Measurements from ENCODE around the gene CHST4.

The CHST4 gene

DNA sequence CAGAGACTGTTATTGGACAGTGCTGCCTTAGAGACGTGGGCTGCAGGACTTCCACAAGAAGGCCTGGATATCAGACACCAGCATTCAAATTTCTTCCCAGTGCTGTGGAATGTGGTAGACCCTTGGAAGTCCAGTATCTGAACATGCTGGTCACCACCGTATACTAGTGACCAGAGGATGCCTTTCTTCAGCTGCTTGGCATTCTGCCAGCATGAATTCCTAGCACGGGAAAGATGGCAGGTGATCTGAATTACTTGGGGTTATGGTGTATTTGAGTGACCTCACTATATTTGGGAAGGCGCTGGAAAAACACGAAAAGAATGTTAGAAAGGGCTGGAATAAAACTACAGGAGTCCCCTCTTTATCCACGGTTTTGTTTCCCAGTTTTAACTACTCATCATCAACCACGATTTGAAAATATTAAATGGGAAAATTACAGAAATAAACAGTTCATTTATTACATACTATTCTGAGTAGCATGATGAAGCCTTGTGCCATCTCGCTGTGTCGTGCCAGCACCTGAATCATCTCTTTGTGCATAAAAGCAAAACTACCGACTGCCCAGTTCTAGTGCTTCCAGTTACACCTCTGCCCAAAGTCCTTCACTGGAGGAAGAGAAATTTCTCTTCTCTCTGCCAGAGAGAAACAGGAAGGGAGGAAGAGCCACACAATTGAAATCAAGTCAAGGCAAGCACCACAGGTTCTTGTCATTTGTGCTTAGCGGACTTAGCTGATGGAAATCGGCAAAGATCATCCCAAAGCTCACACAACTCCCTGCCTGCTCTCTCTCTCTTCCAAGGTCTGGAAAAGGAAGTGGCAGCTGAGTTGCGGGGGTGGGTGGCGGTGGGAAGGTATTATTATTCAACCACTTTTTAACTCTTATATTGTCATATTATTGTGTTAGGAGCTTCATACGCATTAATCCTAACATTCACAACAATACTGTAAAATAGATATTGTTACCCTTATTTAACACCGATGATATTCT lies 1.4 kb upstream of the CHST4 start:
- H4K20me1 ChIP-seq (ENCODE audit: insufficient read depth, low read length, poor library complexity, severe bottlenecking): no peaks in the 10 kb centered on the region
- no peaks in the 10 kb centered on the region for H3K9me3 ChIP-seq (ENCODE audit: insufficient read depth, low read depth, low read length)
- no peaks in the 10 kb centered on the region for H3K36me3 ChIP-seq (ENCODE audit: insufficient read depth, low read length)
- H3K9me2 ChIP-seq (replicated peaks; ENCODE audit: low read depth, low read length): no peaks in the 10 kb centered on the region
- no peak overlapping the region for H3K4me2 ChIP-seq (ENCODE audit: low read depth, low read length, poor library complexity, severe bottlenecking)
- TF ChIP-seq, protein P1, sequence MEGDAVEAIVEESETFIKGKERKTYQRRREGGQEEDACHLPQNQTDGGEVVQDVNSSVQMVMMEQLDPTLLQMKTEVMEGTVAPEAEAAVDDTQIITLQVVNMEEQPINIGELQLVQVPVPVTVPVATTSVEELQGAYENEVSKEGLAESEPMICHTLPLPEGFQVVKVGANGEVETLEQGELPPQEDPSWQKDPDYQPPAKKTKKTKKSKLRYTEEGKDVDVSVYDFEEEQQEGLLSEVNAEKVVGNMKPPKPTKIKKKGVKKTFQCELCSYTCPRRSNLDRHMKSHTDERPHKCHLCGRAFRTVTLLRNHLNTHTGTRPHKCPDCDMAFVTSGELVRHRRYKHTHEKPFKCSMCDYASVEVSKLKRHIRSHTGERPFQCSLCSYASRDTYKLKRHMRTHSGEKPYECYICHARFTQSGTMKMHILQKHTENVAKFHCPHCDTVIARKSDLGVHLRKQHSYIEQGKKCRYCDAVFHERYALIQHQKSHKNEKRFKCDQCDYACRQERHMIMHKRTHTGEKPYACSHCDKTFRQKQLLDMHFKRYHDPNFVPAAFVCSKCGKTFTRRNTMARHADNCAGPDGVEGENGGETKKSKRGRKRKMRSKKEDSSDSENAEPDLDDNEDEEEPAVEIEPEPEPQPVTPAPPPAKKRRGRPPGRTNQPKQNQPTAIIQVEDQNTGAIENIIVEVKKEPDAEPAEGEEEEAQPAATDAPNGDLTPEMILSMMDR (conservative IDR thresholded peaks at IDR 0.05; ENCODE audit: low read length): no peak
- TF ChIP-seq EZH2phosphoT487 (IDR thresholded peaks at IDR 0.05; ENCODE audit: borderline replicate concordance): no peak
- no peaks in the 10 kb centered on the region for H3F3A ChIP-seq (ENCODE audit: low read depth)
- H3K27me3 ChIP-seq (ENCODE audit: insufficient read depth, low read length, poor library complexity, severe bottlenecking): no peaks in the 10 kb centered on the region
- H3K79me2 ChIP-seq (ENCODE audit: insufficient read depth, low read length): no peaks in the 10 kb centered on the region
- H3K4me1 ChIP-seq (ENCODE audit: insufficient read depth, low read length, poor library complexity, severe bottlenecking): no peaks in the 10 kb centered on the region
- no peak overlapping the region for H3K4me3 ChIP-seq (ENCODE audit: low read length, poor library complexity, severe bottlenecking)
- no peak overlapping the region for H2AFZ ChIP-seq (ENCODE audit: low read length)
- H3K9ac ChIP-seq (ENCODE audit: low read depth, low read length, poor library complexity, severe bottlenecking): no peak overlapping the region

- Histone ChIP-seq H3K36me3 (ENCODE audit: insufficient read depth, low read length) (no peaks in the 10 kb centered on the region), H4K20me1 (ENCODE audit: insufficient read depth, low read length, poor library complexity, severe bottlenecking) (no peaks in the 10 kb centered on the region), H2AFZ (ENCODE audit: low read length) (no peak overlapping the region), H3K79me2 (ENCODE audit: insufficient read depth, low read length) (no peaks in the 10 kb centered on the region), H3K4me3 (ENCODE audit: low read length, poor library complexity, severe bottlenecking) (no peak overlapping the region), H3K27me3 (ENCODE audit: insufficient read depth, low read length, poor library complexity, severe bottlenecking) (no peaks in the 10 kb centered on the region), H3K4me1 (ENCODE audit: insufficient read depth, low read length, poor library complexity, severe bottlenecking) (no peaks in the 10 kb centered on the region), H3K9me3 (ENCODE audit: insufficient read depth, low read depth, low read length) (no peaks in the 10 kb centered on the region), H3K4me2 (ENCODE audit: low read depth, low read length, poor library complexity, severe bottlenecking) (no peak overlapping the region), H3K9me2 (replicated peaks; ENCODE audit: low read depth, low read length) (no peaks in the 10 kb centered on the region), H3F3A (ENCODE audit: low read depth) (no peaks in the 10 kb centered on the region), H3K9ac (ENCODE audit: low read depth, low read length, poor library complexity, severe bottlenecking) (no peak overlapping the region)
- TF ChIP-seq, protein P1 (conservative IDR thresholded peaks at IDR 0.05; ENCODE audit: low read length): no peak
- no peak for TF ChIP-seq EZH2phosphoT487 (IDR thresholded peaks at IDR 0.05; ENCODE audit: borderline replicate concordance)
Measured at GRCh38 chr16:71528257-71528656, 2.0 kb downstream of the CHST4 start.

- no peak overlapping the region for H3K4me3 ChIP-seq (ENCODE audit: low read length, poor library complexity, severe bottlenecking)
- H3K4me1 ChIP-seq (ENCODE audit: insufficient read depth, low read length, poor library complexity, severe bottlenecking): no peaks in the 10 kb centered on the region
- H3K27me3 ChIP-seq (ENCODE audit: insufficient read depth, low read length, poor library complexity, severe bottlenecking): no peaks in the 10 kb centered on the region
- H3K4me2 ChIP-seq (ENCODE audit: low read depth, low read length, poor library complexity, severe bottlenecking): no peak overlapping the region
- H3K9me2 ChIP-seq (replicated peaks; ENCODE audit: low read depth, low read length): no peaks in the 10 kb centered on the region
- no peaks in the 10 kb centered on the region for H4K20me1 ChIP-seq (ENCODE audit: insufficient read depth, low read length, poor library complexity, severe bottlenecking)
- H2AFZ ChIP-seq (ENCODE audit: low read length): no peak overlapping the region
- no peak overlapping the region for H3K9ac ChIP-seq (ENCODE audit: low read depth, low read length, poor library complexity, severe bottlenecking)
- TF ChIP-seq, protein P1 (conservative IDR thresholded peaks at IDR 0.05; ENCODE audit: low read length): no peak
- no peak for TF ChIP-seq EZH2phosphoT487 (IDR thresholded peaks at IDR 0.05; ENCODE audit: borderline replicate concordance)
- no peaks in the 10 kb centered on the region for H3K9me3 ChIP-seq (ENCODE audit: insufficient read depth, low read depth, low read length)
- no peaks in the 10 kb centered on the region for H3K79me2 ChIP-seq (ENCODE audit: insufficient read depth, low read length)
- no peaks in the 10 kb centered on the region for H3K36me3 ChIP-seq (ENCODE audit: insufficient read depth, low read length)
- no peaks in the 10 kb centered on the region for H3F3A ChIP-seq (ENCODE audit: low read depth)
Measured at GRCh38 chr16:71528863-71529262, 2.6 kb downstream of the CHST4 start.

Data from Loucy (cell line).